Kidney (tissue), 14 donors: Measurements from ENCODE around the gene NETO1. TPM values are rescaled to one million over a fixed set of nuclear protein-coding genes. Genes with fewer than 3 reads are reported as not detected.

Experiments
- DNase-seq, 5 donors: peaks; one replicate each; pipeline ENCODE4 v3.0.0-alpha.2; 2013 to 2020
- FAIRE-seq: peaks from 2 replicates; lab custom pipeline; 2012; peaks lifted over from hg19 to GRCh38; lab: Jason Lieb, UNC
- H3K27ac ChIP-seq, 2 donors: one replicate each; pipeline ENCODE4 v1.7.0; 2013; ENCODE audit warnings: low read depth in 2 of 2, low read length in 2 of 2, inconsistent platforms in 1 of 2
- H3K27me3 ChIP-seq: one replicate; pipeline ENCODE4 v1.7.1; 2013; ENCODE audit warnings: low read length, inconsistent platforms; ENCODE audit not compliant: control insufficient read depth, insufficient read depth
- H3K36me3 ChIP-seq, 3 donors: one replicate each; pipeline versions ENCODE4 v1.7.0 to v1.7.1; 2013; ENCODE audit warnings: low read length in 3 of 3, control low read depth in 1 of 3, inconsistent platforms in 1 of 3; ENCODE audit not compliant: insufficient read depth in 3 of 3, control insufficient read depth in 2 of 3
- H3K4me1 ChIP-seq, 3 donors: one replicate each; pipeline versions ENCODE4 v1.7.0 to v1.7.1; 2013; ENCODE audit warnings: low read length in 3 of 3, inconsistent platforms in 1 of 3, low read depth in 1 of 3; ENCODE audit not compliant: control insufficient read depth in 2 of 3, insufficient read depth in 2 of 3
- H3K4me3 ChIP-seq, 3 donors: one replicate each; pipeline versions ENCODE4 v1.7.0 to v1.8.1; 2013; ENCODE audit warnings: low read length in 3 of 3, control low read depth in 1 of 3, inconsistent platforms in 1 of 3
- H3K9ac ChIP-seq, 3 donors: one replicate each; pipeline versions ENCODE4 v1.7.0 to v1.7.1; 2013; ENCODE audit warnings: low read length in 3 of 3, control low read depth in 1 of 3, inconsistent platforms in 1 of 3
- H3K9me3 ChIP-seq, 3 donors: one replicate each; pipeline versions ENCODE4 v1.7.0 to v1.7.1; 2013; ENCODE audit warnings: low read length in 3 of 3, control low read depth in 1 of 3, inconsistent platforms in 1 of 3; ENCODE audit not compliant: control insufficient read depth in 2 of 3, insufficient read depth in 1 of 3
- CTCF ChIP-seq: IDR thresholded peaks from 3 replicates; pipeline ENCODE4 v1.5.1; 2012; ENCODE audit warnings: mild to moderate bottlenecking, moderate library complexity, borderline replicate concordance; ENCODE audit not compliant: insufficient read depth; ENCODE audit errors: extremely low read depth
- intact Hi-C: fragments of 100-400 bp; cut with DNase I; formaldehyde crosslinking; loops from one replicate; pipeline ENCODE4 v1.11.1; 2022
- polyA plus RNA-seq: library from polyadenylated mRNA; stranded (reverse); fragments of 350-450 nt; fragmentation: Illumina TruSeq; extraction: RNeasy Lipid Tissue Mini Kit (QIAGEN cat#74804); gene quantifications from one replicate; pipeline ENCODE4 v1.2.3, GENCODE V29; 2014; ENCODE audit warnings: low read depth, low replicate concordance; ENCODE audit not compliant: insufficient read depth
- total RNA-seq: library from RNA; stranded (reverse); fragmentation: NEBNext Ultra II Directional; extraction: Animal tissue kit (Norgen Biotek cat#: 25700); gene quantifications from one replicate; pipeline ENCODE4 v1.2.1, GENCODE V29; 2021
- donor health status: control.
- donor health status: control.
- donor health status: control.
- donor health status: control.
- donor health status: control.
- donor health status: DM: yes; HTN: yes; CAD: no.
- donor health status: Normal renal cell carcinoma (clear cell type).

The NETO1 gene
- total and polyA plus RNA-seq, 2 donors from 2014 or later: 1.6 TPM; not detected in 1

- intact Hi-C loops: no loop called here
Observed at GRCh38 chr18:72848503-72849237, 19.1 kb downstream of the NETO1 start.

GRCh38 chr18:72847771-72848170, 20.0 kb downstream of the NETO1 start:
- Histone ChIP-seq H3K4me1 (no peaks in the 10 kb centered on the region), H3K27ac (no peak overlapping the region), H3K36me3 (no peaks in the 10 kb centered on the region), H3K9ac (no peak overlapping the region), H3K27me3 (no peaks in the 10 kb centered on the region), H3K4me3 (no peak overlapping the region), H3K9me3 (no peaks in the 10 kb centered on the region)
- TF ChIP-seq CTCF: no peak
- no peak for FAIRE-seq
- DNase-seq: no peak
- intact Hi-C loops: no loop called here

More at GRCh38 chr18:72848503-72849237, 19.1 kb downstream of the NETO1 start:
- Histone ChIP-seq H3K9me3 (no peaks in the 10 kb centered on the region), H3K9ac (no peak overlapping the region), H3K4me1 (no peaks in the 10 kb centered on the region), H3K36me3 (no peaks in the 10 kb centered on the region), H3K4me3 (no peak overlapping the region), H3K27ac (no peak overlapping the region), H3K27me3 (no peaks in the 10 kb centered on the region)
- FAIRE-seq: no peak
- no peak for DNase-seq
- TF ChIP-seq CTCF: no peak

GRCh38 chr18:72846736-72847533, 20.9 kb downstream of the NETO1 start:
- H3K27me3 ChIP-seq: no peaks in the 10 kb centered on the region
- no peaks in the 10 kb centered on the region for H3K4me1 ChIP-seq
- no peaks in the 10 kb centered on the region for H3K9me3 ChIP-seq
- intact Hi-C loops: no loop called here
- no peaks in the 10 kb centered on the region for H3K36me3 ChIP-seq
- DNase-seq (no peak), FAIRE-seq (no peak)
- H3K27ac ChIP-seq: no peak overlapping the region
- TF ChIP-seq CTCF: no peak
- no peak overlapping the region for H3K9ac ChIP-seq
- no peak overlapping the region for H3K4me3 ChIP-seq
